ENCODE data around the gene MPRIP.

Gene MPRIP

DNA sequence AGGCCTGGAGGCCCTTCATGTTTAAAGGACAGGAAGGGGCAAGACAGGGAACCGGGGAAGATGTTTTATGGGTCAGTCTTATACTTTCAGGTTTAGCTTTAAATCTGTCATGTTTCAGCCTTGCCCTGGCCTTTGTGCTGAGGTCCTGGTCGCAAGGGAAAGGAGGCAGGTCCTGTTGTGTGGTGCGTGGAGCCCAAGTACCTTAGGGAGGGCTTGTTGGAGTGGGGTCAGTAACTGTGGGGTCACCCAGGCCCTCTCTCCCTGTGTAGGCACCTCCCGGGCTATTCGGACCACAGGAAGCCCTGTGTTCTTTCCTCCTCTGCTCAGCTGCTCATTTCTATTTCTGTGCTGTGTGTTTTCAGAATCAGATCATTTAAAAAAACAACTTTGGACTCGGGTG lies 42.7 kb downstream of the MPRIP start:
- Histone ChIP-seq H3K27ac (no peak overlapping the region), H3K9me3 (ENCODE audit: severe bottlenecking) (no peaks in the 10 kb centered on the region), H3K4me3 (ENCODE audit: low read depth, low read length) (no peak overlapping the region), H3K27me3 (ENCODE audit: insufficient read depth, low read depth, severe bottlenecking) (no peaks in the 10 kb centered on the region), H3K36me3 (peaks cover 56% of the 10 kb centered on the region)
- DNase-seq: no peak
- TF ChIP-seq CTCF (IDR thresholded peaks at IDR 0.05; ENCODE audit: low read depth, low read length): no peak

DNA sequence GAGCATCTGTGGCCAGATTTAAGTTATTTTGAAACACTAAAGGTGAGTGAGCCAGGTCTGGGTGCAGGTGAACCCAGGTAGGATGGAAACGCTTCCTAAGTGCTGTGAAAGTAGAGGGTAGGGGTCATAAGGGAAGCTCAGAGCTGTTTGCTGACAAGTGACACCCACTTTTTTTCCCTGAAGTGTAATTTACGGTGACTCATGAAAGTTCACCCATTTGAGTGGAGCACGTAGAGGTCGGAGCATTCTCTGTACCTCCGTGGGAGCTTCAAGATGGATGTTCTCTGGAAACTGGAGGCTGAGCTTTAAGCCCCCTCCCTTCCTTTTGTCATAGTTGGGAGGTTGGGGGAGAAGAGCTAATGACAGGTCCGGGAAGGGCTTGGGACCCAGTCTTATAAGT lies 44.3 kb downstream of the MPRIP start:
- peak overlapping the region; percentile 41; the same call in 1 of the 2 replicates for H3K27ac ChIP-seq
- TF ChIP-seq CTCF (IDR thresholded peaks at IDR 0.05; ENCODE audit: low read depth, low read length): no peak
- peaks cover 60% of the 10 kb centered on the region for H3K36me3 ChIP-seq
- no peaks in the 10 kb centered on the region for H3K27me3 ChIP-seq (ENCODE audit: insufficient read depth, low read depth, severe bottlenecking)
- H3K4me3 ChIP-seq (ENCODE audit: low read depth, low read length): no peak overlapping the region
- no peak for DNase-seq
- no peaks in the 10 kb centered on the region for H3K9me3 ChIP-seq (ENCODE audit: severe bottlenecking)

- H3K36me3 ChIP-seq: peaks cover 62% of the 10 kb centered on the region
- no peak for TF ChIP-seq CTCF (IDR thresholded peaks at IDR 0.05; ENCODE audit: low read depth, low read length)
Observed at GRCh38 chr17:17087424-17088015, 45.3 kb downstream of the MPRIP start.

DNA sequence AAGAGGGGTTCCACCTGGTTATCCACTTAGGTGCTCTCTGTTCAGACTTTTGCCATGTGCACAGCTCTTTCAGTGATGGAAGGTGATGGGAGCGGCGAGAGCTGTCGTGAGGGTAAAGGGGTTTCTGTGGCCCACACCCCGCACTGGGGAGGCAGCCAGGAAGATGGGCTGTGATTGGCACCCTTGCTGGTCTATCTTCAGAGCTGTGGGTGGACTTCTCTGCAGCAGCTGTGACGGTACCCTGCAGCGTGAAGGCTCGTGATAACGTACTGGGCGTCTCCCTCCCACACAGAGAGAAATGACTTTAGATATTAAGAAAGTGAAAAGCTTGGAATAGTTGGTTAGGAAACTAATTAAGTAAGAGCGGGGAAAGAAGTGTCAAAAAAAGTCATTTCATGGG lies 45.8 kb downstream of the MPRIP start:
- Histone ChIP-seq H3K36me3 (peaks cover 56% of the 10 kb centered on the region), H3K27me3 (ENCODE audit: insufficient read depth, low read depth, severe bottlenecking) (no peaks in the 10 kb centered on the region)
- TF ChIP-seq CTCF (IDR thresholded peaks at IDR 0.05; ENCODE audit: low read depth, low read length): no peak

More at GRCh38 chr17:17087424-17088015, 45.3 kb downstream of the MPRIP start:
- Histone ChIP-seq H3K27ac (peak overlapping the region; percentile 41), H3K4me3 (ENCODE audit: low read depth, low read length) (no peak overlapping the region), H3K9me3 (ENCODE audit: severe bottlenecking) (no peaks in the 10 kb centered on the region), H3K27me3 (ENCODE audit: insufficient read depth, low read depth, severe bottlenecking) (no peaks in the 10 kb centered on the region)
- DNase-seq: peak; percentile 25

DNA sequence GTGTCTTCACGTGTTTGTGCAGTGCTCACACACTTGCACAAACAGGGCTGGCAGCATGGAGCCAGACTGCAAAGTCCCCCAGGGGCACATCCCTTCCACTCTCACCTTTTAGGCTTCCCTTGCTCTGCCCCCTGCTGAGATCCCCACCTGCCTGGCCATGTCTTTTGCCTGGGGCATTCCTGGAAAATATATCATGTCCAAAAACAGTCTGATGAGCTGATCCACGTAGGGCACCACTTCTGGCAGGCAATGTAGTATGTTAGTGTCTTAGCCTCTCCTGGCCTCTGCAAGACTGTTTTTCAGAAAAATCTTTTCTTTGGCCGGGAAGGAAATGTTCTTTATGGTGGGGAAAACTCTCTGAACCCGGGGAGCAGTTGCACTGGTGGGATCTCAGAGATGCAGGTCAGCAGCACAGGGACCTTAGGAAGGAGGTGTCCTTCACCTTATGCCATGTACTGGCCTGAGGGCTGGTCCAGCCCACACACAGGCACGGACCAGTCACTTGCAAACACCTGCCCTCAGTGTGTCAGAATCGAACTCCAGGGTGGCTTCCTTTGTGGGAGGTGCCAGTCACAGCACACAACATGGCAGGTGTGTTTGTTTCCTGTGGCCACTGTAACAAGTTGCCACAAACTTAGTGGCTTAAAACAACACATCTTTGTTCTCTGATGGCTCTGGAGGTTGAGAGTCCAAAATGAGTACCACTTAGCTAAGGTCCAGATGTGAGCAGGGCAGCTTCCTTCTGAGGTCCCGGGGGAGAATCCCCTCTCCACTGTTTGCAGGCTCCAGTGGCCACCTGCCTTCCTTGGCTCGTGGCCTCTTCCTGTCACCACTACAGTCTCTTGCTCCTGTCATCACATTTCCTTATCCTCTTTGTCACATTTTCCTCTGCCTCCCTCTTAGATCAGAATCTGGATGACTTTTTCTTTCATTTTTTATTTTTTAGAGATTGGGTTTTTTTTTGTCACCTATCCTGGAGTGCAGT lies 46.6 kb downstream of the MPRIP start:
- Histone ChIP-seq H3K27me3 (ENCODE audit: insufficient read depth, low read depth, severe bottlenecking) (no peaks in the 10 kb centered on the region), H3K4me3 (ENCODE audit: low read depth, low read length) (no peak overlapping the region), H3K27ac (no peak overlapping the region), H3K9me3 (ENCODE audit: severe bottlenecking) (no peaks in the 10 kb centered on the region), H3K36me3 (peaks cover 50% of the 10 kb centered on the region)
- no peak for DNase-seq
- TF ChIP-seq CTCF (IDR thresholded peaks at IDR 0.05; ENCODE audit: low read depth, low read length): no peak

More for the DNA sequence above, 45.8 kb downstream of the MPRIP start:
- Histone ChIP-seq H3K27ac (no peak overlapping the region; the same call in 1 of the 2 replicates), H3K4me3 (ENCODE audit: low read depth, low read length) (no peak overlapping the region), H3K9me3 (ENCODE audit: severe bottlenecking) (no peaks in the 10 kb centered on the region)
- no peak for DNase-seq
